GM12878 (cell line): ENCODE data around the gene CHRM4. TPM values are rescaled to one million over a fixed set of nuclear protein-coding genes. Genes with fewer than 3 reads are reported as not detected.

Experiments used
- ATAC-seq: fragments of 200-7000 bp; cut with Tn5 transposase; 3 replicates; pipeline ENCODE4 v1.9.1; 2020; ENCODE audit warnings: mild to moderate bottlenecking, moderate library complexity
- BruUV-seq: library from RNA; stranded (reverse); fragments of 400-500 nt; replicated peaks from 2 replicates; lab custom pipeline; 2021; lab: Mats Ljungman, UMichigan
- CTCF ChIA-PET: fragments of 300-600 bp; sonication (Branson Sonifier 250); formaldehyde crosslinking; extraction: SDS; loops from one replicate; lab custom pipeline; 2021; ENCODE audit warnings: inconsistent platforms; lab: Yijun Ruan, JAX
- POLR2A ChIA-PET: fragments of 350-600 bp; formaldehyde crosslinking; extraction: SDS; loops from one replicate; lab custom pipeline; 2021; ENCODE audit warnings: inconsistent platforms; lab: Charles Lee
- RAD21 ChIA-PET: fragments of 300-600 bp; sonication (Branson Sonifier 250); formaldehyde crosslinking; loops from one replicate; lab custom pipeline; 2023; ENCODE audit warnings: antibody characterized with exemption; ENCODE audit not compliant: unreplicated experiment; lab: Charles Lee
- SMC1A ChIA-PET: fragments of 300-600 bp; sonication (Branson Sonifier 250); formaldehyde crosslinking; loops from one replicate; lab custom pipeline; 2023; ENCODE audit not compliant: unreplicated experiment, uncharacterized antibody; lab: Charles Lee
- DNase-seq: peaks from one replicate; pipeline ENCODE4 v3.0.0-alpha.2; 2011; ENCODE audit warnings: low read depth, low spot score
- FAIRE-seq: peaks from 3 replicates; lab custom pipeline; 2011; peaks lifted over from hg19 to GRCh38; lab: Jason Lieb, UNC
- H2AFZ ChIP-seq: 2 replicates; pipeline ENCODE4 v1.6.0; 2011; ENCODE audit warnings: low read depth, low read length, control low read depth; ENCODE audit not compliant: control insufficient read depth
- H3K27ac ChIP-seq: 2 replicates; pipeline ENCODE4 v1.5.1; 2011; ENCODE audit warnings: control low read depth; ENCODE audit not compliant: control insufficient read depth, insufficient read depth
- H3K27me3 ChIP-seq, 2 experiments: replicated peaks in 1 of 2; 2 replicates each; pipeline versions ENCODE4 v1.6.0 to v1.6.1; 2011; ENCODE audit warnings: low read length in 1 of 2; ENCODE audit not compliant: control insufficient read depth in 2 of 2, insufficient read depth in 2 of 2
- H3K36me3 ChIP-seq, 2 experiments: 2 replicates each; pipeline ENCODE4 v1.5.1; 2011; ENCODE audit warnings: low read length in 1 of 2; ENCODE audit not compliant: control insufficient read depth in 2 of 2, insufficient read depth in 2 of 2
- H3K4me1 ChIP-seq: 2 replicates; pipeline ENCODE4 v1.6.1; 2011; ENCODE audit warnings: mild to moderate bottlenecking, low read length, moderate library complexity, mixed read lengths; ENCODE audit not compliant: control insufficient read depth, insufficient read depth
- H3K4me2 ChIP-seq: 2 replicates; pipeline ENCODE4 v1.6.0; 2011; ENCODE audit warnings: control low read depth; ENCODE audit not compliant: control insufficient read depth, insufficient read depth
- H3K4me3 ChIP-seq: fragments of 200-600 bp; sonication (generic); 2 replicates; pipeline ENCODE4 v1.5.1; 2016
- H3K79me2 ChIP-seq: 2 replicates; pipeline ENCODE4 v1.6.0; 2011; ENCODE audit warnings: low read length; ENCODE audit not compliant: control insufficient read depth, insufficient read depth
- H3K9ac ChIP-seq: 2 replicates; pipeline ENCODE4 v1.8.0; 2011; ENCODE audit warnings: low read length, control low read depth, mixed read lengths; ENCODE audit not compliant: control insufficient read depth, insufficient read depth
- H3K9me3 ChIP-seq: replicated peaks from 3 replicates; pipeline ENCODE4 v1.5.1; 2011; ENCODE audit warnings: mild to moderate bottlenecking, low read length; ENCODE audit not compliant: control insufficient read depth, insufficient read depth
- H4K20me1 ChIP-seq: 2 replicates; pipeline ENCODE4 v1.6.0; 2011; ENCODE audit not compliant: control insufficient read depth, insufficient read depth
- BACH1 ChIP-seq: fragments of 450-650 bp; IDR thresholded peaks from 2 replicates; pipeline ENCODE4 v1.6.1; 2017; ENCODE audit warnings: mild to moderate bottlenecking, borderline replicate concordance
- CEBPZ ChIP-seq: fragments of 150-350 bp; IDR thresholded peaks from 2 replicates; pipeline ENCODE4 v1.6.1; 2016; ENCODE audit warnings: low read depth, low read length
- CHD4 ChIP-seq: fragments of 200-600 bp; sonication (generic); IDR thresholded peaks from 2 replicates; pipeline ENCODE4 v1.6.1; 2016; ENCODE audit warnings: mild to moderate bottlenecking
- EGR1 ChIP-seq, 2 experiments: IDR thresholded peaks; 1 replicate in 1 of 2; 2 replicates in 1 of 2; pipeline ENCODE4 v1.6.1; 2011 to 2012; ENCODE audit warnings: low read depth in 2 of 2, low read length in 2 of 2, borderline replicate concordance in 1 of 2, mild to moderate bottlenecking in 1 of 2, moderate library complexity in 1 of 2
- FOS ChIP-seq: IDR thresholded peaks from 3 replicates; pipeline ENCODE4 v1.6.1; 2011; ENCODE audit warnings: borderline replicate concordance; ENCODE audit not compliant: insufficient read length; ENCODE audit errors: extremely low read depth
- IRF4 ChIP-seq: IDR thresholded peaks from 2 replicates; pipeline ENCODE4 v1.6.1; 2011; ENCODE audit warnings: low read depth, low read length
- MAX ChIP-seq: IDR thresholded peaks from 2 replicates; pipeline ENCODE4 v1.6.1; 2012; ENCODE audit warnings: low read depth, low read length, improper control_type of control experiment
- YY1 ChIP-seq: IDR thresholded peaks from 2 replicates; pipeline ENCODE4 v1.6.1; 2011; ENCODE audit warnings: low read depth, mild to moderate bottlenecking, low read length
- WGBS: methylation state at CpG from one replicate; pipeline ENCODE4 v1.1.6; 2016; ENCODE audit warnings: low lambda C conversion rate; ENCODE audit not compliant: insufficient replicate concordance, insufficient coverage; ENCODE audit errors: missing lambda C conversion rate; 5-methylcytosine and 5-hydroxymethylcytosine counted together
- in situ Hi-C: fragments of 300-500 bp; cut with MboI; formaldehyde crosslinking; loops from 9 replicates; pipeline ENCODE4 v1.14.3; 2018; ENCODE audit warnings: mixed read lengths
- intact Hi-C: fragments of 100-400 bp; cut with micrococcal nuclease; formaldehyde crosslinking; loops from one replicate; pipeline ENCODE4 v1.14.2; 2022; ENCODE audit not compliant: unreplicated experiment
- polyA plus RNA-seq, 11 experiments: library from polyadenylated mRNA; depleted of rRNA in 4 of 11; unstranded in 6 of 11; stranded (reverse) in 5 of 11; fragments of >200 nt; fragmentation: Nextera tagmentation in 4 of 11; fragmentation: Illumina TruSeq in 1 of 11; extraction: Ambion mirVana in 4 of 11; extraction: Trizol in 1 of 11; gene quantifications; 1 replicate in 1 of 11; 2 replicates in 10 of 11; pipeline versions ENCODE4 v1.2.1 to v1.2.3, GENCODE V29; 2011 to 2016; ENCODE audit warnings: inconsistent platforms in 2 of 11, missing spikeins in 2 of 11, low read depth in 1 of 11
- total RNA-seq, 4 experiments: library from RNA; depleted of rRNA in 3 of 4; stranded (reverse); fragments of >200 nt in 3 of 4; fragmentation: Illumina TruSeq in 1 of 4; extraction: Trizol in 1 of 4; gene quantifications; 2 replicates each; pipeline versions ENCODE4 v1.2.1 to v1.2.3, GENCODE V29; 2013 to 2021
- TF ChIP-seq, protein P1 (sequence below): fragments of 450-650 bp; IDR thresholded peaks from 2 replicates; pipeline ENCODE4 v1.6.1; 2017; ENCODE audit warnings: mild to moderate bottlenecking, low read depth, inconsistent platforms; ENCODE audit not compliant: poor library complexity, severe bottlenecking

CHRM4 gene
- total and polyA plus RNA-seq, 10 of the 15 experiments (the other 5 are each of a cell fraction or from before 2014, with no cell fraction given), result 0.12 to 0.23 (median 0.13) TPM; not detected in 7

DNA sequence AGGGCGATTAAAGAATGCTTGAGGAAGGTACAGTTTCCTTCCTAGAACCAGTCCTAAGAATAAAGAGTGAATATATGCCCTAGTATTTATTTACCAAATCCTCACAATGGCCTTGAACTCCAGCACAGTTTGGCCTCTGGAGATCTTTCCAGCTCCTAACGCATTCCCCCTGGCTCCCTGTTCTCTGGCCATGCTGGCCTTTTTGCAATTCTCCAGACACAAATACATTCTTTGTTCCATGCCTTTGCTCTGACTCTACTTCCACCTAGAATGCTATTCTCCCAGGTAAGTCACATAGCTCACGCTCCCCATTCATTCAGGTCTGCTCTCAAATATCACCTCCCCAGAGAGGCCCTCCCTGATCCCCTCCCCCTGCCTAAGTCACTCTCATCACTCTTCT is 48.1 kb downstream of the CHRM4 start:
- peaks cover 13% of the 10 kb centered on the region for H3K79me2 ChIP-seq
- BruUV-seq, result no TSS peak
- H3K9ac ChIP-seq, result no peak overlapping the region
- ChIA-PET CTCF (interaction anchor here (0.6 to 19.9 kb wide), 9 partner anchors 8 to 360 kb away, joined by 3 to 423 read pairs (median 4); no protein-coding TSS in a partner anchor), SMC1A (interaction anchor here (0.8 to 3.2 kb wide), 4 partner anchors 18 to 379 kb away, joined by 3 to 11 read pairs (median 4); no protein-coding TSS in a partner anchor), POLR2A (interaction anchor here (0.6 to 1.7 kb wide), 4 partner anchors 17 to 1233 kb away, joined by 3 to 8 read pairs (median 4); no protein-coding TSS in a partner anchor), RAD21 (interaction anchor here (0.6 to 3.8 kb wide), 4 partner anchors 18 to 104 kb away, joined by 3 to 24 read pairs (median 8); no protein-coding TSS in a partner anchor)
- no peak for FAIRE-seq
- intact Hi-C loops (loop anchor here (10.0 kb wide), 1 partner anchor 219 kb away; the partner anchor contains the start of gene PHF21A), in situ Hi-C loops (no loop called here)
- H3K4me2 ChIP-seq, result no peak overlapping the region
- no peak for DNase-seq
- 76% methylated on average over 3 of the region's 3 CpGs for WGBS
- H3K36me3 ChIP-seq, result no peaks in the 10 kb centered on the region
- H3K27me3 ChIP-seq, result no peaks in the 10 kb centered on the region; a peak in 2 of 4 replicates
- H3K4me3 ChIP-seq, result no peak overlapping the region
- no peaks in the 10 kb centered on the region for H4K20me1 ChIP-seq
- TF ChIP-seq BACH1, result no peak
- no peak overlapping the region for H2AFZ ChIP-seq
- peaks cover 19% of the 10 kb centered on the region for H3K4me1 ChIP-seq
- H3K9me3 ChIP-seq, result no peaks in the 10 kb centered on the region
- H3K27ac ChIP-seq, result no peak overlapping the region
- no peak for ATAC-seq

- no peak overlapping the region for H3K27ac ChIP-seq
- TF ChIP-seq, protein P1, sequence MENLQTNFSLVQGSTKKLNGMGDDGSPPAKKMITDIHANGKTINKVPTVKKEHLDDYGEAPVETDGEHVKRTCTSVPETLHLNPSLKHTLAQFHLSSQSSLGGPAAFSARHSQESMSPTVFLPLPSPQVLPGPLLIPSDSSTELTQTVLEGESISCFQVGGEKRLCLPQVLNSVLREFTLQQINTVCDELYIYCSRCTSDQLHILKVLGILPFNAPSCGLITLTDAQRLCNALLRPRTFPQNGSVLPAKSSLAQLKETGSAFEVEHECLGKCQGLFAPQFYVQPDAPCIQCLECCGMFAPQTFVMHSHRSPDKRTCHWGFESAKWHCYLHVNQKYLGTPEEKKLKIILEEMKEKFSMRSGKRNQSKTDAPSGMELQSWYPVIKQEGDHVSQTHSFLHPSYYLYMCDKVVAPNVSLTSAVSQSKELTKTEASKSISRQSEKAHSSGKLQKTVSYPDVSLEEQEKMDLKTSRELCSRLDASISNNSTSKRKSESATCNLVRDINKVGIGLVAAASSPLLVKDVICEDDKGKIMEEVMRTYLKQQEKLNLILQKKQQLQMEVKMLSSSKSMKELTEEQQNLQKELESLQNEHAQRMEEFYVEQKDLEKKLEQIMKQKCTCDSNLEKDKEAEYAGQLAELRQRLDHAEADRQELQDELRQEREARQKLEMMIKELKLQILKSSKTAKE, result no peak
- TF ChIP-seq CEBPZ (no peak), IRF4 (no peak), MAX (no peak), CHD4 (no peak), FOS (no peak), EGR1 (IDR thresholded peaks at IDR 0.05; ENCODE audit: borderline replicate concordance in 1 of 2, low read depth in 2 of 2, low read length in 2 of 2) (no peak), YY1 (no peak)
Measured at GRCh38 chr11:46342239-46342638, 49.3 kb downstream of the CHRM4 start.

More at GRCh38 chr11:46342239-46342638, 49.3 kb downstream of the CHRM4 start:
- no peak overlapping the region for H3K9ac ChIP-seq
- peaks cover 19% of the 10 kb centered on the region for H3K4me1 ChIP-seq
- RAD21 ChIA-PET, result no interaction called here
- no TSS peak for BruUV-seq
- H4K20me1 ChIP-seq, result no peaks in the 10 kb centered on the region
- peaks cover 2% of the 10 kb centered on the region; the same call in 1 of the 2 replicates for H3K79me2 ChIP-seq
- POLR2A ChIA-PET, result no interaction called here
- in situ Hi-C loops, result no loop called here
- no peak for FAIRE-seq
- no peak for ATAC-seq
- DNase-seq, result no peak
- no peaks in the 10 kb centered on the region for H3K36me3 ChIP-seq
- CTCF ChIA-PET, result interaction anchor here (1.1 to 19.9 kb wide), 4 partner anchors 9 to 100 kb away, joined by 5 to 423 read pairs (median 6); no protein-coding TSS in a partner anchor
- H3K4me3 ChIP-seq, result no peak overlapping the region
- no peak overlapping the region for H2AFZ ChIP-seq
- intact Hi-C loops, result loop anchor here (10.0 kb wide), 1 partner anchor 217 kb away; the partner anchor contains the start of gene PHF21A
- SMC1A ChIA-PET, result interaction anchor here (1.3 kb wide), 1 partner anchor 19 kb away, joined by 3 read pairs; no protein-coding TSS in a partner anchor
- no peaks in the 10 kb centered on the region; a peak in 2 of 4 replicates for H3K27me3 ChIP-seq
- WGBS, result 0% methylated on average over 5 of the region's 5 CpGs
- H3K4me2 ChIP-seq, result no peak overlapping the region
- no peaks in the 10 kb centered on the region for H3K9me3 ChIP-seq
